T-helper 22 cell (primary cell): ENCODE data around the gene AMOTL2.

Experiments
- DNase-seq: peaks from one replicate; pipeline ENCODE4 v3.0.0-alpha.2; 2020; ENCODE audit warnings: low read depth

Gene AMOTL2

GRCh38 chr3:134378818-134379217 is 4.6 kb upstream of the AMOTL2 start:
- DNase-seq = no peak

DNA sequence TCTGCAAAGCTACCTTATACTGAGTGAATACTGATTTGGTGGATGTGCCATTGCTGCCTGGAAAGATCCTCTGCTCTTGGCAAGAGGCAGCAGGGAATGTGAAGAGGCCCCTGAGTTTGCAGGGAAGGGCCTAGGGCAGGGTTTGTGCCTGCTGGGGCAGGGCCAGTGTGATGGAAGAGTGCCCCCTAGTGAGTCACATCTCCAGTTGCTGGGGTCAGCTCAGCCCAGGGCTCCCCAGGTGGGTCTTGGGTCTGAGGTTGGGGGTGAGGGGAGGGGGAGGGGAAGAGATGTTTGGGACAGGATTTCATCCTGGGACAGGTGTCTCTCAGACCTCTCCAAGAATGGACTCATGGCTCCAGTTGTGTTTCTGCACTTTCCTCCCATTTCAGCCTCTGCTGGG is 4.1 kb upstream of the AMOTL2 start:
- no peak for DNase-seq

- DNase-seq = no peak
Measured at GRCh38 chr3:134377896-134378295, 3.6 kb upstream of the AMOTL2 start.

- no peak for DNase-seq
Measured at GRCh38 chr3:134376786-134377426, 2.7 kb upstream of the AMOTL2 start.

DNA sequence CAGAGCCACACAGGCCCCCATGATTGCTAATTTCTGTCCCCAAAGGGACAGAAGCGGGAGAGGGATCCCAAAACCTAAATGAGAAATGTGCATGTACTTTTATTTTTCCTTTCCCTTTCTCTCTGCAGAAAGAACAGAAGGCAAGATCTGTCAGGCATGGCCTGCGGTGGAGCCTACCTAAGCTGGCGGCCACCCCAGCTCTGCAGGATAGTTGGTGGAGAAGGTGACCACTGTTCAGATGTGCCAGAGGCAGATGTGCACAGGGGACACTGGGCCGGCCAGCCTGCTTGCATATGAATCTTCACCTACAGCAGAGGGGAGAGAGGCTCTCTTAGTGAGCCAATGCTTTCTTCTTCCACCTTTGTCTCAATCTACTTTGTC is 2.1 kb upstream of the AMOTL2 start:
- DNase-seq = no peak

DNA sequence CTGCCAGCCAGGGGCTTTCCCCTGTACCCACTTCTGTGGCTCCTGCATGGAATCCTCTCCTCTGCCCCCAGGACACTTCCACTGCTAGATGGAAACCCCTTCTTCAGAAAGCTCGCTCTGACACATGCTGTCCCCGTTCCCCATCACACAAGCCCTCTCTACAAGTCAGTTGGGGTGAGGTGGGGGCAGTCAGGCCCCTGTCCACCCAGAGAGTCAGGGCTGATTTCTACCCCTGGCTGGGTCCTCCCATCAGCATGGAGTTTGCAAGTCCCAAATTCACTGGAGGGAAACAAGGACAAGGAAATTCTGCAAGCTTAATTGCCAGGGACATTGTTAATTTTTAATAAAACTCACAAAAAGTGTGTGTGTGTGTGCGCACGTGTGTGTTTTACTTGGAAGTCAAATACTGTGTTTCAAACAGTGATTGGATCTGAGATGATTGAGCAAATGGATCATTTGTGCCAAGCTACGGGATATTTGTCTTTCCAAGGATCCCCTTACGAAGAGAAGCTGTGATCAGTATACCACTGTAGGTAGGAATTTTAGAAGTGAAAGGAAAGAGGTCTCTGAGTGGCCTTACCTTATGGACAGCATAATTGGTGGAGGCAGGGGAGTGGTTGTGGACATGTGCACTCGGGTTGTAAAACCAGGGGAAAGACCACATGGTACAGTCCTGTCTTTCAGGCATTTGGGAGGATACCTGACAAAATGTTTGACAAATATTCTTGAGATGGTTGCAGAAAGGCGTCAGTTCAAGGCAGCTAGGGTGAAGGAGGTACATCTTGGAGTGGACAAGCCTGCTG is 1.5 kb upstream of the AMOTL2 start:
- DNase-seq = no peak

GRCh38 chr3:134374791-134375581 is 739 bp upstream of the AMOTL2 start:
- no peak for DNase-seq

DNA sequence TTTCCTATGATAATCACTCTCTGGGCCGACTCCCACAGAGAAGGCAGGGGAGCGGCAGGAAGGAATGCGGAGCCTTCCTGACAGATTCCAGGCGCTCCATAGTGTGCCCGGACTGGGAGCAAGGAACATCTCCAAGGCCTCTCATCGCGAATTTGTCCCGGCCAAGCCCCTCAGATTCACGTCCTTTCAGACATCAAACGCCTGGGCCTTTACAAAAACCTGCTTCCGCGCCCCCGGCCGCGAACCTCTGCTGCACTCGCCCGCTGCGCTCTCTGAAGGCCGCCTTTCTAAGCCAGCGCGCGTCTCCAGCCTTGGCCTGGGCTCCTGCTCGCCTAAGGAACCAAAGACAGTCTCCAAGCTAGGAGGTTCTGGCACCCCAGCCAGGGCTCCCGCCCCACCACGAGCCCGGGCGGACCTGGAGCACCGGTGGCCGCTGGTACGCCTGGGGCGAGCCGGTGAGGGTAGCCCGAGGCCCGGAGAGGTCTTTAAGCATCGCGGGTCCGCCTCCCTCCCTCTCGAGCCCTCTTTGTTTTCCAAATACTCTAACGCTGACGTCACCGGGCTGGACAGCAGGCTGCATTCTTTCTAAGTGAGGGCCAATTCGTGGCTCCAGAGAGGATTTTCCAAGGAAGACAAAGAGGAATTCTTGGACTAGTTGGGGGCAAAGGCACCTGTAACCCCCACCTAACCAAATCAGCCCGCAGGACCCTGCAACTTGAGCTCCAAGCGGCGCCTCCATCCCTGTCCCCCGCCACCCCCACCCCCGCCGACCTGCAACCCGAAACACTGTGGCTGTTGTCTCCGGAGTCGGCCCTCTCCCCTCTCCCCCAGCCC is 759 bp downstream of the AMOTL2 start:
- no peak for DNase-seq

GRCh38 chr3:134372396-134373270 is 1.6 kb downstream of the AMOTL2 start:
- DNase-seq = no peak

GRCh38 chr3:134371542-134372324 is 2.5 kb downstream of the AMOTL2 start:
- no peak for DNase-seq

DNA sequence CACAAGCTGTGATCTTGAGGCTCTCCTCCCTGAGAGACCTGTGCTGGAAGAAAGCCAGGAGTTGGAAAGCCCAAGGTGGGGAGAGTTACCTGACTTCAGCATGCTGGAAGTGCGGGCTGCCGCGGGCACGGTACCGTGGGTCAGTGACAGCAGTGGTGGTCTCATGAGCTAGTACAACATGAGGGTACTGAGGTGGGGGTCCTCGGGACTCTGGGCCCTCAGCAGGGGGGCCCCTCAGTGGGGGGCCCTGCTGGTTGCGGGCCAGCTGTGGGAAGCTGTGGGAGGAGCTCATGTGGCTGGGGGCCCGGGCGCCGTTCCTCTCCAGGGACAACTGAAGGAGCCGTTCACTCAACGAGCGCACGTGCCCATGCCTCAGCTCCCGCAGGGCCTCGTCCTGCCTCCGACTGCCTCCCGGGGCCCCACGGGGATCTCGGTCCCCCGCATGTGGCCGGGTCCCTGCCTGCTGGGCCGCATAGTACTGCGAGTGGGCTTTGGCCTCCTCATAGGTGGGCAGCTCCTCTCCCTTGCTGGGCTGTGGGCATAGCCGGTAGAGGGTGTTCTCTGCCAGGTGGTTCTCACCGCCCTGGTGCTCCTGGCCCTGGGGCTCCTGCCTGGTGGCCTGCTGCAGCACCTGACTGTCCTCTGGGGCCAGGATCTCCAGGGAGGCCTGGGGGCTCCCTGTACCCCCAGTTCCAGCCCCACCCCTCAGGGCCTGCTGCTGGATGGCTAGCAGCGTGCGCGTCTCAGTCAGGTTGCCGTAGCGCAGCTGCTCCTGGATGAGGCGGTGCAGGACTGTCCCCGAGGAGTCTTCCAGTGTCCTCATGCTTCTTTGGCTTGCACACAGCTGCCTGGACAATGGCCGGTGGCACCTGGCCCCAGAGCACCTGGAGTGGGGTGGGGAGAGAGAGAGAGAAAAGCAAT is 3.4 kb downstream of the AMOTL2 start:
- DNase-seq = no peak

- DNase-seq = no peak
Measured at GRCh38 chr3:134369861-134370596, 4.2 kb downstream of the AMOTL2 start.

DNA sequence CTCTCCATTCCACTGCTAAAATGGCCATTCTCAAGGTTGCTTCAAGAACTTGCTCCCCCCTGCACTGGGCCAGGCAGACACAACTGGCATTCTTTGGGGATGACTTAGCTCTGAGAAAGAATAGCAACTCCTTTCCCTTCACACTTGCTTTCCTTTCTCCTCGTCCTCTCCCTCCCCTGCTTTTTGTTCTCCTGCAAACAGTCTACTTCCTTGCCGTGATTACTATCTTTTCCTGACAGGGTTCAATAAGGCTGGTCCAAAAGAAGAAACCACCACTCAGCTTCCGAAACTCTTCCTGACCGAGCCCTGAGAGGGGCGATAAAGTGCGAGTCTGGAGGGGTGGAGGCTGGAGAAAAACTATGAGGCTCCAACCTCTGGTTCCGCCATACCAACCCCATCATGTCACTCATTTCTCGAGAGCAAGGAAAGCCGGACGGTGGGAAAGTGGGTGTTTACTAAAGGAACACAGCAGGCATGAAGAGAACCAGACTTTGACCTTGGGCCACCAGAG is 5.0 kb downstream of the AMOTL2 start:
- no peak for DNase-seq

GRCh38 chr3:134368751-134369105 is 5.5 kb downstream of the AMOTL2 start:
- DNase-seq = no peak

GRCh38 chr3:134367869-134368750 is 6.1 kb downstream of the AMOTL2 start:
- no peak for DNase-seq

DNA sequence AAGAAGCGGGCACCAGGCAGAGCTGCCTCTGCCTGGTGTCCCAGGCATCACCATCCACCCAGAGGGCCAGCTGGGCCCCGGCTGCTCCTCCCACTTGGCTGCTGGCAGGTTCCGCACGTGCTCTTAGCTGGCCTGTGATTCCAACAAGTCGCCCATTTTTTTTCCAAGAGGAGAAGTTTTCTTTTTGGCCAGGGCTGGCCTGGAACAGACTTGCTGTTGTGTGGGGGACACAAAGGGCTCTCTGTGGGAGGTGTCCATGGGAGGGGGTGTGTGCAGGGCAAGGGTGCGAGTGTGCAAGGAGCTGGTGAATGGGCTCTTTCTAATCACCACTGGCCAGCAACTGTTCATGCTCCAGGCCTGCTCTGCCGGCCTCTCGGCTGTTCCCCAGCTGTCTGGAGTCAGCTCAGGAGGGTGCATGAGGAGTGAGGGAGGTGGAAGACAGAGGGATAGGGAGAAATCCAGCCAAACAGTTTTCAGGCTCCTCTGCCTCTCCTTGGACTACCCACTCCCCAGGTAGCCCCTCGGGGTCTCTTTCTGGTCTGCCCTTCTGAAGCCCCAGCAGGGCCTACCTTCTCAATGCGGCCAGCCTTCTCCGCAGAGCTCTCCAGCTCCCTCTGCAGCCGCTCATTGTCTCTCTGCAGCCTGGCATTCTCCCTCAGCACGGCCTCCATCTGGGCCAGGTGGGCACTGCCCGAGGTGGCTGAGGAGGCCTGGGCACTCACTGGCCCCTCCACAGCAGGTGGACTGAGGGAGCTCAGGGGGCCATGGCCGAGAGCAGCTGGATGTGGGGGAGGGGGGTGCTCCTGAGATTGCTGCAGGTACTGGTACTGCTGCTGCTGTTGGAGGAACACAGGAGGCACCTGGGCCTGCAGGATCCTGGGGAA is 7.1 kb downstream of the AMOTL2 start:
- DNase-seq = no peak
